KMS-11 (cell line): ENCODE results near the gene METRN.

Experiments used
- H2AFZ ChIP-seq: fragments of 200-600 bp; sonication (generic); 2 replicates; pipeline ENCODE4 v1.6.1; 2016; ENCODE audit warnings: antibody characterized with exemption, mixed run types, low read depth
- H3K27ac ChIP-seq: fragments of 200-600 bp; sonication (generic); 2 replicates; pipeline ENCODE4 v1.6.1; 2016; ENCODE audit warnings: mild to moderate bottlenecking, mixed run types
- H3K27me3 ChIP-seq: fragments of 200-600 bp; sonication (generic); 2 replicates; pipeline ENCODE4 v1.6.1; 2017; ENCODE audit warnings: mild to moderate bottlenecking, low read depth, mixed run types, moderate library complexity; ENCODE audit not compliant: insufficient read depth
- H3K36me3 ChIP-seq: fragments of 200-600 bp; sonication (generic); 2 replicates; pipeline ENCODE4 v1.6.1; 2017; ENCODE audit warnings: mild to moderate bottlenecking, mixed run types; ENCODE audit not compliant: insufficient read depth
- H3K4me1 ChIP-seq: fragments of 200-600 bp; sonication (generic); 2 replicates; pipeline ENCODE4 v1.6.1; 2016; ENCODE audit warnings: mild to moderate bottlenecking, low read depth, mixed run types; ENCODE audit not compliant: poor library complexity, severe bottlenecking
- H3K4me2 ChIP-seq: fragments of 200-600 bp; sonication (generic); 2 replicates; pipeline ENCODE4 v1.7.0; 2016; ENCODE audit warnings: mild to moderate bottlenecking, mixed run types
- H3K4me3 ChIP-seq: fragments of 200-600 bp; sonication (generic); IDR thresholded peaks from 2 replicates; pipeline ENCODE4 v1.6.1; 2017; ENCODE audit warnings: low read depth, low read length, mixed read lengths; ENCODE audit not compliant: insufficient read depth
- H3K79me2 ChIP-seq: fragments of 200-600 bp; sonication (generic); 2 replicates; pipeline ENCODE4 v1.6.1; 2016; ENCODE audit warnings: low read depth, mixed run types; ENCODE audit not compliant: insufficient read depth
- H3K9ac ChIP-seq: fragments of 200-600 bp; sonication (generic); 2 replicates; pipeline ENCODE4 v1.6.1; 2016; ENCODE audit warnings: mild to moderate bottlenecking, mixed run types
- H4K20me1 ChIP-seq: fragments of 200-600 bp; sonication (generic); 2 replicates; pipeline ENCODE4 v1.6.1; 2016; ENCODE audit warnings: mild to moderate bottlenecking, mixed run types; ENCODE audit not compliant: insufficient read depth
- CTCF ChIP-seq: fragments of 200-600 bp; sonication (generic); conservative IDR thresholded peaks from 2 replicates; pipeline ENCODE4 v1.6.1; 2017; ENCODE audit warnings: low read depth, mild to moderate bottlenecking, antibody characterized with exemption, low read length, moderate library complexity, mixed read lengths

The METRN gene

GRCh38 chr16:725041-725376 is 10.1 kb downstream of the METRN start:
- no peaks in the 10 kb centered on the region for H3K36me3 ChIP-seq
- H3K4me3 ChIP-seq, result no peak overlapping the region
- no peak for TF ChIP-seq CTCF
- H3K27ac ChIP-seq, result no peak overlapping the region
- no peaks in the 10 kb centered on the region for H4K20me1 ChIP-seq
- H3K27me3 ChIP-seq, result no peaks in the 10 kb centered on the region
- no peak overlapping the region for H2AFZ ChIP-seq
- H3K4me2 ChIP-seq, result peak overlapping the region; percentile 17; the same call in 1 of the 2 replicates
- no peaks in the 10 kb centered on the region for H3K79me2 ChIP-seq
- no peak overlapping the region for H3K9ac ChIP-seq
- H3K4me1 ChIP-seq, result peaks cover 46% of the 10 kb centered on the region

DNA sequence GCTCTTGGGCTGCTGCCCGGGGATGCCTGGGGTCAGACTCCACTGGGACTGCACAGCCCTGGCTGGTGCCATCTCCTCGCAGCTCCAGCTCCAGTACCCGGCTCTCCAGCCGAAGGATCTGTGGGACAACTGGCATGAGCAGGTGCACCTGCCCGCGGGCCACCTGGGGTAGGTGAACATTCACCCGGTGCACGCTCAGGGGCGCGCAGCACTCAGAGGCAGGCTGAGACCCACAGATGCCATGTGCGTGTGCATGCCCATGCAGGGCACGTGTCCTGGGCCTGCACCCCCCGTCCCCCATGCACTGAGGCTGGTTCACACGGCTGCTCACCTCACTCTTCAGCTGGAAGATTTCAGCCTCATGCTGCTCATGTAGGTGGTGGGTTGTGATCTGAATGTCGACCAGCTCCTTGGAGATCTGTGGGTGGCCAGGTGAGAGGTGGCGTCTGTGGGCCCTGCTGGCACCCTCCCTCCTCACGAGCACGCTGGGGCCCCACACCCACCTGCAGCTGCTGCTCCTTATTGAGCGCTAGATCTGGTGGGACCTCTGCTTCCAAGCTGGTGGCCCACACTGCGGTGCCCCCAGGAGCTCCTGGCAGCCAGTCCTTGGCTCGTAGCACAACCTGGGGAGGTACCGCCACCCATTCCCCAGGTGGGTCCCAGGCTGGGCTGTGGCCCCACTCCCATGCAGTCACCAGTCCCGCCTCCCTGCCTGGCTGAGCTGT is 10.7 kb downstream of the METRN start:
- Histone ChIP-seq H3K4me2 (peak overlapping the region; percentile 98; the same call in 1 of the 2 replicates), H2AFZ (no peak overlapping the region), H3K27ac (no peak overlapping the region), H3K4me3 (no peak overlapping the region), H4K20me1 (no peaks in the 10 kb centered on the region), H3K36me3 (no peaks in the 10 kb centered on the region), H3K27me3 (no peaks in the 10 kb centered on the region), H3K9ac (no peak overlapping the region), H3K79me2 (no peaks in the 10 kb centered on the region), H3K4me1 (peaks cover 44% of the 10 kb centered on the region)
- TF ChIP-seq CTCF, result no peak

- Histone ChIP-seq H3K4me3 (no peak overlapping the region), H3K79me2 (no peaks in the 10 kb centered on the region), H3K4me2 (peak overlapping the region; percentile 98), H3K36me3 (no peaks in the 10 kb centered on the region), H3K4me1 (peaks cover 44% of the 10 kb centered on the region), H3K9ac (0 out of 2 replicates have a peak overlapping the region, but pooled peaks have one; percentile 9), H3K27ac (no peak overlapping the region), H2AFZ (no peak overlapping the region), H4K20me1 (no peaks in the 10 kb centered on the region), H3K27me3 (no peaks in the 10 kb centered on the region)
- TF ChIP-seq CTCF, result no peak
These were observed 11.2 kb downstream of the METRN start for GRCh38 chr16:726188-726437.

- Histone ChIP-seq H3K4me1 (peaks cover 41% of the 10 kb centered on the region), H3K27ac (peak within 1 kb of the TSS; percentile 55)
These were observed 11.7 kb downstream of the METRN start, which contains the start of the genes CCDC78 and HAGHL for GRCh38 chr16:726438-727290. CCDC78 (minus strand) TSS chr16:726443; CDS start chr16:726367, 76 bp downstream. HAGHL (plus strand) TSS chr16:727106; CDS start chr16:727510, 404 bp downstream.

More at GRCh38 chr16:726438-727290, 11.7 kb downstream of the METRN start, which contains the start of the genes CCDC78 and HAGHL:
- Histone ChIP-seq H2AFZ (peak within 1 kb of the TSS; percentile 61), H3K9ac (peak within 1 kb of the TSS; percentile 86), H3K27me3 (no peaks in the 10 kb centered on the region), H3K79me2 (no peaks in the 10 kb centered on the region), H3K36me3 (no peaks in the 10 kb centered on the region), H3K4me3 (no peak within 1 kb of the TSS), H4K20me1 (no peaks in the 10 kb centered on the region), H3K4me2 (peak within 1 kb of the TSS; percentile 98)
- no peak for TF ChIP-seq CTCF
